Gastroesophageal sphincter (tissue), 3 donors: ENCODE data around the gene RNASE9.

Experiments used
- POLR2A ChIP-seq, 2 donors: fragments of 450-650 bp; IDR thresholded peaks; one replicate each; pipeline ENCODE4 v1.6.1; 2017; ENCODE audit warnings: antibody characterized with exemption in 2 of 2, mild to moderate bottlenecking in 2 of 2, moderate library complexity in 1 of 2
- TF ChIP-seq, protein P1 (sequence below), 4 experiments: fragments of 200-600 bp in 2 of 4; fragments of 450-650 bp in 2 of 4; sonication (generic) in 1 of 4; IDR thresholded peaks; one replicate each; pipeline ENCODE4 v1.5.1; 2017 to 2019; ENCODE audit warnings: antibody characterized with exemption in 4 of 4, mild to moderate bottlenecking in 2 of 4, moderate library complexity in 2 of 4

DNA sequence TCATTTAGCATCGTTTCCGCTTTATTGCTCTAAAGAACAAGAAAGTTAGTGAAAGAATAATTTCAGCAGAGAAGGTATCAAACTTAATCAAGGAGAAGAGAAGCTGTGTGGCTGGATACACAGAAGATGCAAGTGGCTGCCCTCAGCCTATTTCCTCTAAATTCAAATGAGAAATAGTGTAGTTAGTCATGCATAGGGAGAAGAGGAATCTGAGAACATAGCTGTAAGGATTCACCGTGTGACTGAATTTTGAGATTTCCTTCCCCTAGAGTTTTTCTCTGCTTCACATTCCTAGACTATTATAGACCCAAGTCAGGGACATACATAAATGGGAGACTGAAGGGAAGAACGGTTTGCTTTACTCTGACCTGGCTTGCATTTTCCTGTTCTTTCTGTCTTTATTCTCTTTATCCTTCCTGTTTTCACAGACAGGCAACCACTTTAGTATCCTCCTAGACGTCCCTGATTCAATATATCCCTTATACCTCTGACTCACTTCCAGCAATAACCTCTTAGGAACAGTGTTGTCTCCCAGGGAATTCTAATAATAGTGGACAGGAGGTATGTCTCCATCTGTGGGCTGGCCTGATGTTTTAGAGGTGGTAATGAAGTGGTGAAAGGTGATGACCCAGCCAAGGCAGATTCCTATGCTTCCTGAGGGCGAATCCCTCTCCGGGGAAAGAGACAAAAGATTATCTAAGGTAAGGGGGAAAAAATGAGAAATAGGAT, 48.5 kb downstream of the RNASE9 start:
- TF ChIP-seq, protein P1, sequence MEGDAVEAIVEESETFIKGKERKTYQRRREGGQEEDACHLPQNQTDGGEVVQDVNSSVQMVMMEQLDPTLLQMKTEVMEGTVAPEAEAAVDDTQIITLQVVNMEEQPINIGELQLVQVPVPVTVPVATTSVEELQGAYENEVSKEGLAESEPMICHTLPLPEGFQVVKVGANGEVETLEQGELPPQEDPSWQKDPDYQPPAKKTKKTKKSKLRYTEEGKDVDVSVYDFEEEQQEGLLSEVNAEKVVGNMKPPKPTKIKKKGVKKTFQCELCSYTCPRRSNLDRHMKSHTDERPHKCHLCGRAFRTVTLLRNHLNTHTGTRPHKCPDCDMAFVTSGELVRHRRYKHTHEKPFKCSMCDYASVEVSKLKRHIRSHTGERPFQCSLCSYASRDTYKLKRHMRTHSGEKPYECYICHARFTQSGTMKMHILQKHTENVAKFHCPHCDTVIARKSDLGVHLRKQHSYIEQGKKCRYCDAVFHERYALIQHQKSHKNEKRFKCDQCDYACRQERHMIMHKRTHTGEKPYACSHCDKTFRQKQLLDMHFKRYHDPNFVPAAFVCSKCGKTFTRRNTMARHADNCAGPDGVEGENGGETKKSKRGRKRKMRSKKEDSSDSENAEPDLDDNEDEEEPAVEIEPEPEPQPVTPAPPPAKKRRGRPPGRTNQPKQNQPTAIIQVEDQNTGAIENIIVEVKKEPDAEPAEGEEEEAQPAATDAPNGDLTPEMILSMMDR (IDR thresholded peaks at IDR 0.05), result no peak
- TF ChIP-seq POLR2A (IDR thresholded peaks at IDR 0.05), result no peak
